Gastroesophageal sphincter (tissue), 3 donors: ENCODE measurements around the gene ARHGAP8.

Source experiments
- CTCF ChIP-seq, 4 experiments: fragments of 200-600 bp in 2 of 4; fragments of 450-650 bp in 2 of 4; sonication (generic) in 1 of 4; IDR thresholded peaks; one replicate each; pipeline ENCODE4 v1.5.1; 2017 to 2019; ENCODE audit warnings: antibody characterized with exemption in 4 of 4, mild to moderate bottlenecking in 2 of 4, moderate library complexity in 2 of 4
- EP300 ChIP-seq: sonication (generic); formaldehyde crosslinking; IDR thresholded peaks from one replicate; pipeline ENCODE4 v1.6.1; 2017; ENCODE audit warnings: antibody characterized with exemption, mild to moderate bottlenecking
- POLR2A ChIP-seq, 2 donors: fragments of 450-650 bp; IDR thresholded peaks; one replicate each; pipeline ENCODE4 v1.6.1; 2017; ENCODE audit warnings: antibody characterized with exemption in 2 of 2, mild to moderate bottlenecking in 2 of 2, moderate library complexity in 1 of 2

DNA sequence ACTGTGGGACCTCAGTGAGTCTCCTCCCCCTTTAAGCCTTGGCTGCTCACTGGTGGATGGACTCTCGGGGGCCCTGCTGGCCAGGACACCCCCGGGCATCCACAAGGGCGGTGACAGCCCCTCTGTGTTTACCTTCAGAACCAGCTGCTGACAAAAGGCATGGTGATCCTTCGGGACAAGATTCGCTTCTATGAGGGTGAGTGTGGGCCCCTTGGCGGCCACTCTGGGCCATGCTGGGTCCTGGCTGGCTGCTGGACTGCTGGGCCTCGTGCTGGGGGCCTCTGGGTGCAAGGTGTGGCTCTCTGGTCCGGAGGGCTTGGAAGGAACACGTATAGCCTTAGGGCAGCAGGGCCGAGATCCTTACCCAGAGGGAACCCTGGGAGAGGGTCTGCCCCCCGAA lies 25.9 kb upstream of the ARHGAP8 start:
- no peak for TF ChIP-seq CTCF (IDR thresholded peaks at IDR 0.05)
- no peak for TF ChIP-seq POLR2A (IDR thresholded peaks at IDR 0.05)
- TF ChIP-seq EP300 = no peak
